Measurements from ENCODE around the gene BRWD1.
"Not testable (repeated sequence)": the region's sequence is repeated elsewhere in the genome, so short reads cannot be mapped to it uniquely, and the experiment has no call there.

- TF ChIP-seq POLR2AphosphoS5 (IDR thresholded peaks at IDR 0.05; ENCODE audit: low read depth); REST (IDR thresholded peaks at IDR 0.05; ENCODE audit: unreplicated experiment); STAT1 (IDR thresholded peaks at IDR 0.05; ENCODE audit: unreplicated experiment); EZH2phosphoT487 (IDR thresholded peaks at IDR 0.05; ENCODE audit: unreplicated experiment); ZNF114 (CRISPR knock-in tag; IDR thresholded peaks at IDR 0.05): not testable (repeated sequence)
- peak in 1 of 2 experiments; percentile 45; a peak in 2 of 4 replicates for TF ChIP-seq CTCF (conservative IDR thresholded peaks at IDR 0.05; ENCODE audit: low read depth in 2 of 2)
Observed at GRCh38 chr21:39136138-39136537, 177.3 kb downstream of the BRWD1 start.

Data from GM23338 (cell line).